SK-N-MC (cell line): ENCODE results near the gene TEAD1.

Experiments used
- EZH2 ChIP-seq: fragments of 200-600 bp; sonication (generic); IDR thresholded peaks from one replicate; pipeline ENCODE4 v1.6.1; 2017; ENCODE audit warnings: antibody characterized with exemption
- FOXP2 ChIP-seq: optimal IDR thresholded peaks from 2 replicates; pipeline ENCODE3; 2011; ENCODE audit warnings: mild to moderate bottlenecking, moderate library complexity; ENCODE audit not compliant: insufficient read depth; ENCODE audit errors: extremely low read length, control extremely low read depth
- POLR2AphosphoS5 ChIP-seq: IDR thresholded peaks from 2 replicates; pipeline ENCODE4 v1.6.1; 2012; ENCODE audit warnings: mild to moderate bottlenecking, low read depth, low read length, borderline replicate concordance

DNA sequence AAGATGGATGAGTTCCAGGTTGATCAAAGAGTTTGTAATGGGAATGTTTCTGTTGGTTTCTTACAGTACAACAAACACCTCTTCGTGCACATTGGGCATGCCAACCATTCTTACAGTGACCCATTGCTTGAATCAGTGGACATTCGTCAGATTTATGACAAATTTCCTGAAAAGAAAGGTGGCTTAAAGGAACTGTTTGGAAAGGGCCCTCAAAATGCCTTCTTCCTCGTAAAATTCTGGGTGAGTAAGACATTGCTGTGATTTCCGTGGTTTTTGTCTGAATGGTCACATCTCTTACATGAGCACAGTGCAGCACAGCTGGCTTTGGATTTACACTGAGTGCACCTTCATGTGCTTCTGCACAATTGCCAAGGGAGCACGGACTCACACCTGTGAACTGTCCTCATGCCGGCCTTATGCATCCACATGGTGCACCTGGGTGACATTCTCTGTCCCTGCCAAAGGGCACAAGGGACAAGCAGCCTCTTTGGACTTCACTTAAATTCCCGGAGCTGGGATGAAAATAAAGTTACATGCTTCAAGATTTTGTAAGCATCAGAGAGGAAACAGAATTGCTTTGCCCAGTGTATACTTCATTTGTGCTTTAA lies 227.8 kb downstream of the TEAD1 start:
- no peak for TF ChIP-seq POLR2AphosphoS5
- TF ChIP-seq EZH2 = no peak
- no peak for TF ChIP-seq FOXP2
